Caco-2 (cell line): ENCODE measurements around the gene AHRR. TPM values are rescaled to one million over a fixed set of nuclear protein-coding genes. Genes with fewer than 3 reads are reported as not detected.
"Not testable (repeated sequence)": the region's sequence is repeated elsewhere in the genome, so short reads cannot be mapped to it uniquely, and the experiment has no call there.

Source experiments
- BruUV-seq: library from RNA; stranded (reverse); fragments of 400-500 nt; replicated peaks from 2 replicates; lab custom pipeline; 2021; lab: Mats Ljungman, UMichigan
- CTCF ChIA-PET: fragments of 300-600 bp; sonication (Branson Sonifier 250); formaldehyde crosslinking; loops from one replicate; lab custom pipeline; 2022; ENCODE audit warnings: antibody characterized with exemption; lab: Charles Lee
- POLR2A ChIA-PET: fragments of 300-600 bp; sonication (Branson Sonifier 250); formaldehyde crosslinking; loops from one replicate; lab custom pipeline; 2022; ENCODE audit warnings: antibody characterized with exemption; lab: Charles Lee
- DNase-seq, 2 experiments: peaks; one replicate each; pipeline versions ENCODE4 v3.0.0 to v3.0.0-alpha.2; 2020 to 2022
- H3K27me3 ChIP-seq: replicated peaks from 2 replicates; pipeline ENCODE4 v1.6.0; 2011; ENCODE audit warnings: low read length; ENCODE audit not compliant: control insufficient read depth, insufficient read depth
- H3K36me3 ChIP-seq: 2 replicates; pipeline ENCODE4 v1.5.1; 2011; ENCODE audit warnings: low read length; ENCODE audit not compliant: control insufficient read depth, insufficient read depth
- H3K4me1 ChIP-seq: fragments of 250-450 bp; sonication (Bioruptor Pico); 2 replicates; pipeline ENCODE4 v1.5.1; 2020; ENCODE audit warnings: mild to moderate bottlenecking
- H3K4me3 ChIP-seq: 2 replicates; pipeline ENCODE4 v1.5.1; 2011; ENCODE audit warnings: low read depth, mild to moderate bottlenecking, control low read depth, low read length
- H3K9me3 ChIP-seq: fragments of 250-450 bp; sonication (Bioruptor Pico); 2 replicates; pipeline ENCODE4 v1.5.1; 2020; ENCODE audit warnings: mild to moderate bottlenecking, moderate library complexity
- H3K27ac Mint-ChIP-seq: one replicate; pipeline ENCODE4 v1.8.0; 2022; ENCODE audit warnings: mixed read lengths; ENCODE audit not compliant: unreplicated experiment
- H3K27me3 Mint-ChIP-seq: one replicate; pipeline ENCODE4 v1.8.0; 2022; ENCODE audit warnings: mixed read lengths; ENCODE audit not compliant: insufficient read depth, unreplicated experiment
- H3K36me3 Mint-ChIP-seq: one replicate; pipeline ENCODE4 v1.8.0; 2022; ENCODE audit warnings: mild to moderate bottlenecking, mixed read lengths; ENCODE audit not compliant: insufficient read depth, unreplicated experiment
- H3K4me1 Mint-ChIP-seq: one replicate; pipeline ENCODE4 v1.8.0; 2022; ENCODE audit warnings: low read depth, mixed read lengths; ENCODE audit not compliant: unreplicated experiment
- H3K4me3 Mint-ChIP-seq: one replicate; pipeline ENCODE4 v1.8.0; 2022; ENCODE audit warnings: mild to moderate bottlenecking, moderate library complexity, mixed read lengths; ENCODE audit not compliant: unreplicated experiment
- H3K9me3 Mint-ChIP-seq: one replicate; pipeline ENCODE4 v1.8.0; 2022; ENCODE audit warnings: mixed read lengths; ENCODE audit not compliant: unreplicated experiment
- intact Hi-C: fragments of 100-400 bp; cut with micrococcal nuclease; formaldehyde crosslinking; loops from one replicate; pipeline ENCODE4 v1.10.0; 2022; ENCODE audit not compliant: unreplicated experiment
- total RNA-seq: library from RNA; stranded (reverse); gene quantifications from 2 replicates; pipeline ENCODE4 v1.2.3, GENCODE V29; 2022
- TF ChIP-seq, protein P1 (sequence below), 2 experiments: fragments of 200-600 bp in 1 of 2; IDR thresholded peaks; 1 replicate in 1 of 2; 2 replicates in 1 of 2; pipeline versions ENCODE4 v1.5.1 to v1.8.0; 2011 to 2022; ENCODE audit warnings: antibody characterized with exemption in 1 of 2, control low read depth in 1 of 2, inconsistent platforms in 1 of 2, low read depth in 1 of 2, low read length in 1 of 2, mild to moderate bottlenecking in 1 of 2, moderate library complexity in 1 of 2; ENCODE audit not compliant: insufficient read depth in 1 of 2, severe bottlenecking in 1 of 2, unreplicated experiment in 1 of 2

Gene AHRR
- total RNA-seq, 1 experiment from 2014 or later = 1.1 TPM

DNA sequence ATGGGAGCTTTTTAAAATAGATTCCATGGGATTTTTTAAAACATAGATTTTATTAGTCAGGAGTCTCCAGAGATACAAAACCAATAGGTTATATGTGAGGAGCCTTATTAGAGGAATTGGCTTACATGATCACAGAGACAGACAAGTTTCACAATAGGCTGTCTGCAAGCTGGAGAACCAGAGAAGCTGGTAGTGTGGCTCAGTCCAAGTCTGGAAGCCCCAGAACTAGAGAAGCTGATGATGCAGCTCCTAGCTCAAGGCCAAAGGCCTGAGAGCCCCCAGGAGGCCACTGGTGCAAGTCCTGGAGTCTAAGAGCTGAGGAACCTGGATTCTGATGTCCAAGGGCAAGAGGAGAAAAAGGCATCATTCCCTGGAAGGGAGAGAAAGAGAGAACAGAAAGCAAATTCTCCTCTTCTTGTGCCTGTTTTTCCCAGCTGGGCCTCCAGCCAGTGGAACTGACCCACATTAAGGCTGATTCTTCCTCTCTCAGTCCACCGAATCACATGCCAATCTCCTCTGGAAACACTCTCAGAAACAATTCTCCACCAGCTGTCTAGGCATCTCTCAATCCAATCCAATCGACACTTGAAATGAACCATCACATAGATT lies 59.3 kb downstream of the AHRR start:
- CTCF ChIA-PET = no interaction called here
- TF ChIP-seq, protein P1, sequence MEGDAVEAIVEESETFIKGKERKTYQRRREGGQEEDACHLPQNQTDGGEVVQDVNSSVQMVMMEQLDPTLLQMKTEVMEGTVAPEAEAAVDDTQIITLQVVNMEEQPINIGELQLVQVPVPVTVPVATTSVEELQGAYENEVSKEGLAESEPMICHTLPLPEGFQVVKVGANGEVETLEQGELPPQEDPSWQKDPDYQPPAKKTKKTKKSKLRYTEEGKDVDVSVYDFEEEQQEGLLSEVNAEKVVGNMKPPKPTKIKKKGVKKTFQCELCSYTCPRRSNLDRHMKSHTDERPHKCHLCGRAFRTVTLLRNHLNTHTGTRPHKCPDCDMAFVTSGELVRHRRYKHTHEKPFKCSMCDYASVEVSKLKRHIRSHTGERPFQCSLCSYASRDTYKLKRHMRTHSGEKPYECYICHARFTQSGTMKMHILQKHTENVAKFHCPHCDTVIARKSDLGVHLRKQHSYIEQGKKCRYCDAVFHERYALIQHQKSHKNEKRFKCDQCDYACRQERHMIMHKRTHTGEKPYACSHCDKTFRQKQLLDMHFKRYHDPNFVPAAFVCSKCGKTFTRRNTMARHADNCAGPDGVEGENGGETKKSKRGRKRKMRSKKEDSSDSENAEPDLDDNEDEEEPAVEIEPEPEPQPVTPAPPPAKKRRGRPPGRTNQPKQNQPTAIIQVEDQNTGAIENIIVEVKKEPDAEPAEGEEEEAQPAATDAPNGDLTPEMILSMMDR (IDR thresholded peaks at IDR 0.05; ENCODE audit: insufficient read depth in 1 of 2, low read depth in 1 of 2, low read length in 1 of 2, severe bottlenecking in 1 of 2, unreplicated experiment in 1 of 2) = no peak
- Mint-ChIP-seq H3K36me3 (no peaks in the 10 kb centered on the region), H3K27ac (no peak overlapping the region), H3K4me3 (no peak overlapping the region), H3K4me1 (no peaks in the 10 kb centered on the region), H3K27me3 (peaks cover 6% of the 10 kb centered on the region), H3K9me3 (peaks cover 5% of the 10 kb centered on the region)
- DNase-seq = peak in 1 of 2 experiments; percentile 9
- H3K9me3 ChIP-seq = peaks cover 22% of the 10 kb centered on the region
- no peaks in the 10 kb centered on the region for H3K4me1 ChIP-seq
- H3K27me3 ChIP-seq = no peaks in the 10 kb centered on the region
- no peak overlapping the region for H3K4me3 ChIP-seq
- POLR2A ChIA-PET = no interaction called here
- H3K36me3 ChIP-seq = no peaks in the 10 kb centered on the region
- intact Hi-C loops = no loop called here
- no TSS peak for BruUV-seq

DNA sequence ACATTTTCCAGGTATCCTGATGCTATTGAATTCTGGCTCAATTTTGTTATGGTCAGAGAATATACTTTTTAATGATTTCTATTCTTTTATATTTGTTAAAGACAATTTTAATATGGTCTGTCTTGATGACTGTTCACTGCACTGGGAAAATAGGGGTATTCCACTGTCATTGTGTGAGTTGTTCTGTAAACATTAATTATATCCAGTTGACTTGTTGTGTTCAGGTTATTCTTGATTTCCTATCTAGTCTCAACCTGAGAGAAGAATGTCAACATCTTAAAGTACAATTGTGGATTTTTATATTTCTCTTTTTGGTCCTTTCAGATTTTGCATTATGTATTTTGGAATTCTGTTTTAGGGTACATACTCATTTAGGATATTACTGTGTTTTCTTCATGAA lies 61.6 kb downstream of the AHRR start:
- peaks cover 28% of the 10 kb centered on the region for H3K9me3 ChIP-seq

DNA sequence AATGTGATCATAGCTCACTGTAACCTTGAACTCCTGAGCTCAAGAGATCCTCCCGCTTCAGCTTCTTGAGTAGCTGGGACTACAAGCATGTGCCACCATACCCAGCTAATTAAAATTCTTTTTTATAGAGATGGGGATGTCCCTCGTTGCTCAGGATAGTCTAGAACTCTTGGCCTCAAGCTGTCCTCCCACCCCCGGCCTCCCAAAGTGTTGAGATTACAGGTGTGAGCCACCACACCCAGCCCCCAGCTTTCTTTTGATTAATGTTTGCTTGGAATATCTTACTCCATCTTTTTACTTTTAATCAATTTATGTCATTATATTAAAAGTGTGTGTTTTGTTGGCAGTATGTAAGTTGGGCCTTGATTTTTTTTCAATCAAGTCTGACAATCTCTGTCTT lies 62.1 kb downstream of the AHRR start:
- no peaks in the 10 kb centered on the region for H3K4me1 ChIP-seq
- no peak for DNase-seq
- Mint-ChIP-seq H3K4me3 (no peak overlapping the region), H3K36me3 (no peaks in the 10 kb centered on the region), H3K27me3 (peaks cover 2% of the 10 kb centered on the region), H3K4me1 (no peaks in the 10 kb centered on the region), H3K9me3 (peaks cover 9% of the 10 kb centered on the region), H3K27ac (no peak overlapping the region)
- no peaks in the 10 kb centered on the region for H3K36me3 ChIP-seq
- H3K4me3 ChIP-seq = no peak overlapping the region
- intact Hi-C loops = no loop called here
- BruUV-seq = no TSS peak
- ChIA-PET CTCF (no interaction called here), POLR2A (interaction anchor here (0.6 kb wide), 1 partner anchor 260 kb away, joined by 3 read pairs; no protein-coding TSS in a partner anchor)
- TF ChIP-seq, protein P1 (IDR thresholded peaks at IDR 0.05; ENCODE audit: insufficient read depth in 1 of 2, low read depth in 1 of 2, low read length in 1 of 2, severe bottlenecking in 1 of 2, unreplicated experiment in 1 of 2) = no peak
- no peaks in the 10 kb centered on the region for H3K27me3 ChIP-seq
- peaks cover 28% of the 10 kb centered on the region for H3K9me3 ChIP-seq

More for the DNA sequence above, 61.6 kb downstream of the AHRR start:
- Histone ChIP-seq H3K4me3 (no peak overlapping the region), H3K4me1 (no peaks in the 10 kb centered on the region), H3K27me3 (no peaks in the 10 kb centered on the region), H3K36me3 (no peaks in the 10 kb centered on the region)
- H3K36me3 Mint-ChIP-seq = no peaks in the 10 kb centered on the region
- H3K9me3 Mint-ChIP-seq = peaks cover 9% of the 10 kb centered on the region
- peaks cover 2% of the 10 kb centered on the region for H3K27me3 Mint-ChIP-seq
- H3K4me3 Mint-ChIP-seq = no peak overlapping the region
- intact Hi-C loops = no loop called here
- no peak for DNase-seq
- CTCF ChIA-PET = no interaction called here
- TF ChIP-seq, protein P1 (IDR thresholded peaks at IDR 0.05; ENCODE audit: insufficient read depth in 1 of 2, low read depth in 1 of 2, low read length in 1 of 2, severe bottlenecking in 1 of 2, unreplicated experiment in 1 of 2) = no peak
- H3K27ac Mint-ChIP-seq = no peak overlapping the region
- no peaks in the 10 kb centered on the region for H3K4me1 Mint-ChIP-seq
- no TSS peak for BruUV-seq
- POLR2A ChIA-PET = interaction anchor here (0.6 kb wide), 1 partner anchor 261 kb away, joined by 3 read pairs; no protein-coding TSS in a partner anchor

DNA sequence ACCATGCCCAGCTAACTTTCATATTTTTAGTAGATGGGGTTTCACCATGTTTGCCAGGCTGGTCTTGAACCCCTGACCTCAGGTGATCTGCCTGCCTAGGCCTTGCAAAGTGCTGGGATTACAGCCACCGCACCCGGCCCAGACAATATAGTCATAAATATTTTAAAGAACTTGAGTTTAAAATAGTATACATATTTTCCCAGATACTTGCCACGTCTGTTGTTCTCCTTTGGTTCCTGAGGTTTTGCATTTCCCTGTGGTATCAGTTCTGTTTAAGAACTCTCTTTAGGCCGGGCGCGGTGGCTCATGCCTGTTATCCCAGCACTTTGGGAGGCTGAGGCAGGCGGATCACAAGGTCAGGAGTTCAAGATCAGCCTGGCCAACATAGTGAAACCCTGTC lies 63.1 kb downstream of the AHRR start:
- H3K9me3 Mint-ChIP-seq, H3K4me1 ChIP-seq, H3K27me3 Mint-ChIP-seq, H3K4me3 ChIP-seq, H3K36me3 Mint-ChIP-seq, H3K27ac Mint-ChIP-seq, H3K4me3 Mint-ChIP-seq, H3K36me3 ChIP-seq, POLR2A ChIA-PET, DNase-seq, H3K4me1 Mint-ChIP-seq, BruUV-seq, CTCF ChIA-PET, H3K27me3 ChIP-seq, intact Hi-C loops: not testable (repeated sequence)
- H3K9me3 ChIP-seq = peaks cover 27% of the 10 kb centered on the region
